Testis (tissue), 3 donors: Measurements from ENCODE around the gene TMEM54. TPM values are rescaled to one million over a fixed set of nuclear protein-coding genes. Genes with fewer than 3 reads are reported as not detected.
"Not testable (repeated sequence)": the region's sequence is repeated elsewhere in the genome, so short reads cannot be mapped to it uniquely, and the experiment has no call there.

Experiments
- DNase-seq: peaks from one replicate; pipeline ENCODE4 v3.0.0-alpha.2; 2019
- H3K27ac ChIP-seq, 2 donors: fragments of 200-600 bp; sonication (generic); one replicate each; pipeline ENCODE4 v1.5.1; 2019
- H3K27me3 ChIP-seq: fragments of 200-600 bp; sonication (generic); one replicate; pipeline ENCODE4 v1.5.1; 2019
- H3K36me3 ChIP-seq: fragments of 200-600 bp; sonication (generic); one replicate; pipeline ENCODE4 v1.5.1; 2017; ENCODE audit warnings: low read depth; ENCODE audit errors: missing control alignments
- H3K4me1 ChIP-seq: fragments of 200-600 bp; sonication (generic); one replicate; pipeline ENCODE4 v1.5.1; 2019
- H3K4me3 ChIP-seq, 2 donors: fragments of 200-600 bp; sonication (generic); one replicate each; pipeline ENCODE4 v1.5.1; 2017 to 2019
- H3K9me3 ChIP-seq: fragments of 200-600 bp; sonication (generic); one replicate; pipeline ENCODE4 v1.5.1; 2017
- POLR2A ChIP-seq: fragments of 450-650 bp; IDR thresholded peaks from one replicate; pipeline ENCODE4 v1.6.1; 2017; ENCODE audit warnings: antibody characterized with exemption, mild to moderate bottlenecking, moderate library complexity
- WGBS, 2 donors: methylation state at CpG; one replicate each; pipeline ENCODE4 v1.1.5; 2018; 5-methylcytosine and 5-hydroxymethylcytosine counted together
- intact Hi-C: fragments of 100-400 bp; cut with DNase I; formaldehyde crosslinking; loops from one replicate; pipeline ENCODE4 v1.15.1; 2023; ENCODE audit warnings: low total_unique reads
- polyA plus RNA-seq: library from polyadenylated mRNA; stranded (reverse); fragments of 350-450 nt; fragmentation: Illumina TruSeq; extraction: RNeasy Lipid Tissue Mini Kit (QIAGEN cat#74804); gene quantifications from one replicate; pipeline ENCODE4 v1.2.3, GENCODE V29; 2014; ENCODE audit warnings: low read depth, low replicate concordance; ENCODE audit not compliant: insufficient read depth
- total RNA-seq, 2 donors: library from RNA; depleted of rRNA; stranded (reverse); fragments of >200 nt; gene quantifications; one replicate each; pipeline ENCODE4 v1.2.3, GENCODE V29; 2016
- TF ChIP-seq, protein P1 (sequence below), 3 experiments: fragments of 450-650 bp in 2 of 3; fragments of 200-600 bp in 1 of 3; sonication (generic) in 1 of 3; IDR thresholded peaks; one replicate each; pipeline ENCODE4 v1.5.1; 2016 to 2019; ENCODE audit warnings: antibody characterized with exemption in 3 of 3, mild to moderate bottlenecking in 2 of 3, moderate library complexity in 1 of 3

TMEM54 gene
- total and polyA plus RNA-seq, 3 donors from 2014 or later = 18.7 to 24.0 (median 23.0) TPM

DNA sequence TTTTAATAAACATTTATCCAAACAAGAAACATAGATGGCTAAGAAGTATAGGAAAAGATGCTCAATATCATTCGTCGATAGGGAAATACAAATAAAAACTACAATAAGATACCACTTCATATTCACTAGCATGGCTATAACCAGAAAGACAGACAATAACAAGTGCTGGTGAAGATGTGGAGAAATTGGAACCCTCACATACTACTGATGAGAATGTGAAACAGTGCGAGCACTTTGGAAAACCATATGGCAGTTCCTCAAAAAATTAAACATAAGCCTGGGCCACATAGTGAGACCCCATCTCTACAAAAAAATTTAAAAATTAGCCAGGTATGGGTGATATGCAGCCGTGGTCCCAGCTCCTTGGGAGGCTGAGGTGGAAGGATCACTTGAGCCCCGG is 9.1 kb upstream of the TMEM54 start:
- no peak for DNase-seq
- H3K9me3 ChIP-seq = no peaks in the 10 kb centered on the region
- no peaks in the 10 kb centered on the region for H3K36me3 ChIP-seq
- H3K4me1 ChIP-seq = peaks cover under 1% of the 10 kb centered on the region
- H3K27me3 ChIP-seq = no peaks in the 10 kb centered on the region
- TF ChIP-seq POLR2A = no peak
- TF ChIP-seq, protein P1, sequence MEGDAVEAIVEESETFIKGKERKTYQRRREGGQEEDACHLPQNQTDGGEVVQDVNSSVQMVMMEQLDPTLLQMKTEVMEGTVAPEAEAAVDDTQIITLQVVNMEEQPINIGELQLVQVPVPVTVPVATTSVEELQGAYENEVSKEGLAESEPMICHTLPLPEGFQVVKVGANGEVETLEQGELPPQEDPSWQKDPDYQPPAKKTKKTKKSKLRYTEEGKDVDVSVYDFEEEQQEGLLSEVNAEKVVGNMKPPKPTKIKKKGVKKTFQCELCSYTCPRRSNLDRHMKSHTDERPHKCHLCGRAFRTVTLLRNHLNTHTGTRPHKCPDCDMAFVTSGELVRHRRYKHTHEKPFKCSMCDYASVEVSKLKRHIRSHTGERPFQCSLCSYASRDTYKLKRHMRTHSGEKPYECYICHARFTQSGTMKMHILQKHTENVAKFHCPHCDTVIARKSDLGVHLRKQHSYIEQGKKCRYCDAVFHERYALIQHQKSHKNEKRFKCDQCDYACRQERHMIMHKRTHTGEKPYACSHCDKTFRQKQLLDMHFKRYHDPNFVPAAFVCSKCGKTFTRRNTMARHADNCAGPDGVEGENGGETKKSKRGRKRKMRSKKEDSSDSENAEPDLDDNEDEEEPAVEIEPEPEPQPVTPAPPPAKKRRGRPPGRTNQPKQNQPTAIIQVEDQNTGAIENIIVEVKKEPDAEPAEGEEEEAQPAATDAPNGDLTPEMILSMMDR (IDR thresholded peaks at IDR 0.05) = no peak
- no peak overlapping the region for H3K4me3 ChIP-seq
- no peak overlapping the region for H3K27ac ChIP-seq
- intact Hi-C loops = no loop called here
- WGBS, 2 donors = 93 to 94% methylated on average over 5 of the region's 5 CpGs

DNA sequence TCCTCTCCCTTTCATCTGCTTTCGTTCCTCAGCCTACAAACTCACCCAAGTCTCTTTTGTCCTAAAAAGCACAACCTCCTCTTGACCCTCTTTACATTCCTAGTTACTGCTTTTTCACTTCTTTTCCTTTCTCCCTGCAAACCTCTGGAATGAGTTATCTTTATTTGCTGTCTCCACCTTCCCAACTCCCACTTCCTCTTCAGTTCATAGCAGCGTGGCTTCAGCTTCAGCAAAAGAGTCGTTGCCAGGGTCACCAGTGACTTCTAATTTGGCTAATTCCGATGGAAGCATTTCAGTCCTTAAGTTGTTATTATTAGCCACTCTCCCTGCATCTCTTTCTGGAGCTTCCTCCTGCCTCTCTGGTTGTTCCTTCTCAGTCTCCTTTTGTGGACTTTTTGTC is 6.2 kb upstream of the TMEM54 start:
- no peak for DNase-seq
- TF ChIP-seq, protein P1 (IDR thresholded peaks at IDR 0.05) = no peak
- TF ChIP-seq POLR2A = no peak
- Histone ChIP-seq H3K36me3 (no peaks in the 10 kb centered on the region), H3K4me3 (no peak overlapping the region), H3K9me3 (no peaks in the 10 kb centered on the region), H3K4me1 (no peaks in the 10 kb centered on the region), H3K27ac (no peak overlapping the region), H3K27me3 (no peaks in the 10 kb centered on the region)
- intact Hi-C loops = no loop called here
- 24 to 56% methylated on average over 4 of the region's 4 CpGs for WGBS, 2 donors

DNA sequence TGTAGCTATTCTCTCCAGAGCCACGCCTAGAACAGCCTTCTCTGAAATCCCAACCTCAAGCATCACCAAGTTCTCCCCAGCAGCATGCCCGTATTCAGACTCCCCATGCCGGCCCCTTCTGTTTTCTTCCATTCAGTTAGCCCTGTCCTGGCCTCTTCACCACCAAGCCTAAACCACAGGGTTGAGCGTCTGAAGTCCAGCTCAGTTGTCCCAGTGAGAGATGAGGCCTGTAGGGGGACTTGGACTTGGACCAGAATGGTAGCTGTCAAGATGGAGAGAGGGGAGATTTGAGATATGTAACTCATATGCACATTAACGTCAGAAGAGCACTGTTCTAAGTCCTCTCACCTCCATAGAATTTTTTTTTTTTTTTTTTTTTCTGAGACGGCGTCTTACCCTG is 5.5 kb upstream of the TMEM54 start:
- WGBS, 2 donors = 85 to 90% methylated on average over 7 of the region's 7 CpGs
- no peak overlapping the region for H3K4me3 ChIP-seq
- H3K4me1 ChIP-seq = peaks cover 2% of the 10 kb centered on the region
- TF ChIP-seq POLR2A = no peak
- TF ChIP-seq, protein P1 (IDR thresholded peaks at IDR 0.05) = no peak
- no peak for DNase-seq
- no peaks in the 10 kb centered on the region for H3K9me3 ChIP-seq
- H3K36me3 ChIP-seq = no peaks in the 10 kb centered on the region
- H3K27me3 ChIP-seq = no peaks in the 10 kb centered on the region
- no peak overlapping the region for H3K27ac ChIP-seq
- intact Hi-C loops = no loop called here

DNA sequence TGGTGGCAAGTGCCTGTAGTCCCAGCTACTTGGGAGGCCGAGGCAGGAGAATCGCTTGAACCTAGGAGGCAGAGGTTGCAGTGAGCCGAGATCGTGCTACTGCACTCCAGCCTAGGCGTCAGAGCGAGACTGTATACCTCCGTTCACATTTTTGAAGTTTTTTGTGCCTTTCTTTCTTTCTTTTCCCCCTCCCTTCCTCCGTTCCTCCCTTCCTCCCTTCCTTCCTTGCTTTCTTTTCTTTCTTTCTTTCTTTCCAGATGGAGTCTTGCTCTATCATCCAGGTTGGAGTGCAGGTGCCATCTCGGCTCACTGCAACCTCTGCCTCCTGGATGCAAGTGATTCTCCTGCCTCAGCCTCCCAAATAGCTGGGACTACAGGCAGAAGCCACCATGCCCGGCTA is 4.4 kb upstream of the TMEM54 start:
- H3K9me3 ChIP-seq, H3K4me1 ChIP-seq, H3K4me3 ChIP-seq, H3K27me3 ChIP-seq, intact Hi-C loops, H3K36me3 ChIP-seq, H3K27ac ChIP-seq, DNase-seq: not testable (repeated sequence)
- 84 to 86% methylated on average over 10 of the region's 10 CpGs for WGBS, 2 donors

DNA sequence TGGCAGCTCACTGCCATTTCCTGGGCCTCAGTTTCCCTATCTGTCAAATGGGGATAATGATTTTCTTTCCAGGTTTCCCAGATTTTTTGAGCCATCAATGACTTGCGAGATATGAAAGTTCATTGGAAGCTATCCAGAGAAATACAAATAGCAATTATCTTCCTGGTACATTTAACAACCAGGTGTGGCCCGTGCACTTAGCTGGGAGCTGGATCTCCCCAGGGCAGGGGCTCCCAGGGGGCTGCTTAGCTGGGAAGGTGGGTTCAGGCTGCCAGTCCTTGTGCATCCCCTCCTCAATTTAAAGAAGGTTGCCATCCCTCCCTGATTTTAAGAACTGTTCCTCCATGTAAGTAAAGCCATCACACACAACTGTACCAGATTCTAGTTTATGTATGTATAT is 3.6 kb upstream of the TMEM54 start:
- 65 to 75% methylated on average over 2 of the region's 2 CpGs for WGBS, 2 donors
- Histone ChIP-seq H3K27ac (no peak overlapping the region), H3K27me3 (no peaks in the 10 kb centered on the region), H3K36me3 (no peaks in the 10 kb centered on the region), H3K4me1 (peaks cover 4% of the 10 kb centered on the region), H3K4me3 (no peak overlapping the region), H3K9me3 (no peaks in the 10 kb centered on the region)
- TF ChIP-seq, protein P1 (IDR thresholded peaks at IDR 0.05) = no peak
- TF ChIP-seq POLR2A = no peak
- no peak for DNase-seq
- intact Hi-C loops = no loop called here
